PFSK-1 (cell line): ENCODE data around the gene CUEDC1.

ENCODE experiments used
- FOXP2 ChIP-seq: optimal IDR thresholded peaks from 2 replicates; pipeline ENCODE3; 2011; ENCODE audit warnings: borderline replicate concordance, control low read depth, inconsistent platforms; ENCODE audit not compliant: insufficient read depth; ENCODE audit errors: extremely low read length, extremely low read depth
- POLR2AphosphoS5 ChIP-seq: IDR thresholded peaks from 2 replicates; pipeline ENCODE4 v1.6.1; 2012; ENCODE audit warnings: low read depth, mild to moderate bottlenecking, control low read depth, low read length, moderate library complexity
- SIN3A ChIP-seq: IDR thresholded peaks from 2 replicates; pipeline ENCODE4 v1.6.1; 2012; ENCODE audit warnings: mild to moderate bottlenecking, low read length, moderate library complexity, borderline replicate concordance; ENCODE audit not compliant: insufficient read depth
- TF ChIP-seq, protein P1 (sequence below), 2 experiments: IDR thresholded peaks; 2 replicates each; pipeline versions ENCODE4 v1.6.1 to v1.8.0; 2011 to 2012; ENCODE audit warnings: low read depth in 2 of 2, low read length in 2 of 2, control low read depth in 1 of 2, inconsistent platforms in 1 of 2, mild to moderate bottlenecking in 1 of 2, moderate library complexity in 1 of 2; ENCODE audit not compliant: insufficient read depth in 1 of 2

DNA sequence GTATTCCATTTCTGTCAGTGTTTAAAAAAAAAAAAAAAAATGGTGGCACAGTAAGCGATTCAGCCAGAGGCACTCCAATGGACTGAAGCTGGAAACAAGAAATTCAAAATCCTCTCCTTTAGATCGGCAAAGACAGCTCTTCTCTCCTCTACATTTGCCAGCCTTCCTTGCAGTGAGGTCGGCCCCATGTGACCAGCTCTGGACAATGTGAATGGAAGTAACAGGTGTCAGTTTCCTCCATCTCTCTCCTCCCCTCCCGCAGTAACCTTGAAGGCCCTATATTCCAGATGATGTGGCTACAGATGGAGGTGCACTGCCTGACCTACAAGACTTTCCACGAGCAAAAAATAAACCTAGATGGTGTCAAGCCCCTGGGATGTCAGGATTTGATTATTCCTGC is 15.0 kb downstream of the CUEDC1 start:
- TF ChIP-seq SIN3A: no peak
- TF ChIP-seq FOXP2: no peak
- TF ChIP-seq POLR2AphosphoS5: no peak
- TF ChIP-seq, protein P1, sequence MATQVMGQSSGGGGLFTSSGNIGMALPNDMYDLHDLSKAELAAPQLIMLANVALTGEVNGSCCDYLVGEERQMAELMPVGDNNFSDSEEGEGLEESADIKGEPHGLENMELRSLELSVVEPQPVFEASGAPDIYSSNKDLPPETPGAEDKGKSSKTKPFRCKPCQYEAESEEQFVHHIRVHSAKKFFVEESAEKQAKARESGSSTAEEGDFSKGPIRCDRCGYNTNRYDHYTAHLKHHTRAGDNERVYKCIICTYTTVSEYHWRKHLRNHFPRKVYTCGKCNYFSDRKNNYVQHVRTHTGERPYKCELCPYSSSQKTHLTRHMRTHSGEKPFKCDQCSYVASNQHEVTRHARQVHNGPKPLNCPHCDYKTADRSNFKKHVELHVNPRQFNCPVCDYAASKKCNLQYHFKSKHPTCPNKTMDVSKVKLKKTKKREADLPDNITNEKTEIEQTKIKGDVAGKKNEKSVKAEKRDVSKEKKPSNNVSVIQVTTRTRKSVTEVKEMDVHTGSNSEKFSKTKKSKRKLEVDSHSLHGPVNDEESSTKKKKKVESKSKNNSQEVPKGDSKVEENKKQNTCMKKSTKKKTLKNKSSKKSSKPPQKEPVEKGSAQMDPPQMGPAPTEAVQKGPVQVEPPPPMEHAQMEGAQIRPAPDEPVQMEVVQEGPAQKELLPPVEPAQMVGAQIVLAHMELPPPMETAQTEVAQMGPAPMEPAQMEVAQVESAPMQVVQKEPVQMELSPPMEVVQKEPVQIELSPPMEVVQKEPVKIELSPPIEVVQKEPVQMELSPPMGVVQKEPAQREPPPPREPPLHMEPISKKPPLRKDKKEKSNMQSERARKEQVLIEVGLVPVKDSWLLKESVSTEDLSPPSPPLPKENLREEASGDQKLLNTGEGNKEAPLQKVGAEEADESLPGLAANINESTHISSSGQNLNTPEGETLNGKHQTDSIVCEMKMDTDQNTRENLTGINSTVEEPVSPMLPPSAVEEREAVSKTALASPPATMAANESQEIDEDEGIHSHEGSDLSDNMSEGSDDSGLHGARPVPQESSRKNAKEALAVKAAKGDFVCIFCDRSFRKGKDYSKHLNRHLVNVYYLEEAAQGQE (IDR thresholded peaks at IDR 0.05; ENCODE audit: insufficient read depth in 1 of 2, low read depth in 2 of 2, low read length in 2 of 2): no peak
